Left lung (tissue), 10 donors: ENCODE data around the gene SEC22A. TPM values are rescaled to one million over a fixed set of nuclear protein-coding genes. Genes with fewer than 3 reads are reported as not detected.

Source experiments
- ATAC-seq: fragments of 200-7000 bp; cut with Tn5 transposase; one replicate; pipeline ENCODE4 v1.9.1; 2020; ENCODE audit warnings: moderate library complexity
- DNase-seq, 4 donors: peaks; one replicate each; pipeline ENCODE4 v3.0.0-alpha.2; 2013 to 2020
- H3K27ac ChIP-seq, 2 donors: fragments of 200-600 bp; sonication (generic) in 1 of 2; one replicate each; pipeline versions ENCODE4 v1.5.0 to v1.8.0; 2020 to 2021
- H3K27me3 ChIP-seq, 2 donors: fragments of 200-600 bp; sonication (generic) in 1 of 2; one replicate each; pipeline versions ENCODE4 v1.5.0 to v1.8.0; 2020 to 2021
- H3K36me3 ChIP-seq, 2 donors: fragments of 200-600 bp; sonication (generic) in 1 of 2; one replicate each; pipeline versions ENCODE4 v1.5.0 to v1.8.0; 2020 to 2021
- H3K4me1 ChIP-seq, 2 donors: fragments of 200-600 bp; one replicate each; pipeline ENCODE4 v1.8.0; 2021
- H3K4me3 ChIP-seq, 2 donors: fragments of 200-600 bp; sonication (generic) in 1 of 2; one replicate each; pipeline versions ENCODE4 v1.5.0 to v1.8.0; 2020 to 2021; ENCODE audit warnings: mild to moderate bottlenecking in 1 of 2
- H3K9me3 ChIP-seq, 2 donors: fragments of 200-600 bp; sonication (generic) in 1 of 2; one replicate each; pipeline versions ENCODE4 v1.5.0 to v1.8.0; 2020 to 2021
- intact Hi-C, 2 donors: fragments of 100-400 bp; cut with DNase I; formaldehyde crosslinking; loops; one replicate each; pipeline versions ENCODE4 v1.11.2 to v1.14.2; 2022
- polyA plus RNA-seq, 6 donors: library from polyadenylated mRNA; unstranded; fragments of 120-200 nt; gene quantifications; one replicate each; pipeline ENCODE4 v1.2.1, GENCODE V29; 2013; ENCODE audit not compliant: insufficient read length in 6 of 6
- total RNA-seq, 2 donors: library from RNA; stranded (reverse); fragmentation: NEBNext Ultra II Directional; extraction: Animal tissue kit (Norgen Biotek cat#: 25700); gene quantifications; one replicate each; pipeline ENCODE4 v1.2.1, GENCODE V29; 2021
- TF ChIP-seq, protein P1 (sequence below), 2 donors: fragments of 200-600 bp; sonication (generic) in 1 of 2; IDR thresholded peaks; one replicate each; pipeline versions ENCODE4 v1.5.0 to v1.8.0; 2021; ENCODE audit warnings: antibody characterized with exemption in 2 of 2
- donor health status: DM: no; HTN: yes; CAD: no.
- donor health status: DM: no; HTN: no; CAD: no.

Gene SEC22A
- total and polyA plus RNA-seq, 8 donors = 15.7 to 35.9 (median 27.8) TPM

DNA sequence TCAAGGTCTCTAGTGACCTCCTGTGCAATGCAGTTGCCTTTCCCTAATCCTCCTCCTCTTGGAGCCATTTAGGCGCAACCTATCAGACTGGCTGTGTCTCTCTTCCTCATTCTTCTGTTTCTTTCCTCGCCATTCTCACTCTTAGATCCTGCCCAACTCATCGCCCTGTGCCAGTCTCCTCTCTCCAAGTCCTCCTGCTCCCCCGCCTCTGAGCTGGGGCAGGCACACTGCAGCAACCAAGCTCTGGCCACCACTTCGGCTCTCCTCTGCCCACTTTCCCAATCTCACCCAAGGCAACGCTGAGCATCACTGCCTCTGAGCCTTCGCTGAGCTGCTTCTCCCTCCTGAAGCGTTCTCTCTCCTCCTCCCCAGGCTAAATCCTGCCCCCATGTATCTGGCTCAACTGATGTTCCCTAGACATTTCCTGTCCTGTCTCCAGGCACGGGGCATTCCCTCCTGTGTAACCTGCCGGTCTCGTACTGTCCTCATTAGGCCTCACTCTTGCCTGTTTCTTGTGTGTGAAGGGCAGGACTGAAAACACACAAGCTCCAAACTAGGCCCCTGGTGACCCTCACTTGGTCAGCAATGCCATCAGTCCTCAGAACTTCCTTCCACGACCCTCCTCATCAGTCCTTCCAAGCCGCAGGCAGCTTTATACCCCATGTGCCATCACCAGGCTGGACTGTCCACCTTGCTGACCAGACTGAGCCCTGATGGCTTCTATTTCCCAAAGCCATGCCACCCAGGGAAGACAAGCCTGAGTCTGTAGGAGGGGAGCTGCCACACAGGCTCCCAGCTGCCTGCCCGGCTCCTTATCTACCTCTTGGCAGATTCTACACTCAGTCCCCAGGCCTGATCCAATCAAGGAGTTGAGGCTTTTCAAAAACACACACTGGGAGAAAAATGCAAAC is 85.6 kb downstream of the SEC22A start:
- intact Hi-C loops = no loop called here
- Histone ChIP-seq H3K4me1 (no peaks in the 10 kb centered on the region), H3K27me3 (peaks cover 0 to 2% of the 10 kb centered on the region in 2 donors), H3K36me3 (no peaks in the 10 kb centered on the region), H3K27ac (no peak overlapping the region), H3K9me3 (no peaks in the 10 kb centered on the region), H3K4me3 (no peak overlapping the region)
- DNase-seq = no peak
- no peak for ATAC-seq
- TF ChIP-seq, protein P1, sequence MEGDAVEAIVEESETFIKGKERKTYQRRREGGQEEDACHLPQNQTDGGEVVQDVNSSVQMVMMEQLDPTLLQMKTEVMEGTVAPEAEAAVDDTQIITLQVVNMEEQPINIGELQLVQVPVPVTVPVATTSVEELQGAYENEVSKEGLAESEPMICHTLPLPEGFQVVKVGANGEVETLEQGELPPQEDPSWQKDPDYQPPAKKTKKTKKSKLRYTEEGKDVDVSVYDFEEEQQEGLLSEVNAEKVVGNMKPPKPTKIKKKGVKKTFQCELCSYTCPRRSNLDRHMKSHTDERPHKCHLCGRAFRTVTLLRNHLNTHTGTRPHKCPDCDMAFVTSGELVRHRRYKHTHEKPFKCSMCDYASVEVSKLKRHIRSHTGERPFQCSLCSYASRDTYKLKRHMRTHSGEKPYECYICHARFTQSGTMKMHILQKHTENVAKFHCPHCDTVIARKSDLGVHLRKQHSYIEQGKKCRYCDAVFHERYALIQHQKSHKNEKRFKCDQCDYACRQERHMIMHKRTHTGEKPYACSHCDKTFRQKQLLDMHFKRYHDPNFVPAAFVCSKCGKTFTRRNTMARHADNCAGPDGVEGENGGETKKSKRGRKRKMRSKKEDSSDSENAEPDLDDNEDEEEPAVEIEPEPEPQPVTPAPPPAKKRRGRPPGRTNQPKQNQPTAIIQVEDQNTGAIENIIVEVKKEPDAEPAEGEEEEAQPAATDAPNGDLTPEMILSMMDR (IDR thresholded peaks at IDR 0.05) = no peak

DNA sequence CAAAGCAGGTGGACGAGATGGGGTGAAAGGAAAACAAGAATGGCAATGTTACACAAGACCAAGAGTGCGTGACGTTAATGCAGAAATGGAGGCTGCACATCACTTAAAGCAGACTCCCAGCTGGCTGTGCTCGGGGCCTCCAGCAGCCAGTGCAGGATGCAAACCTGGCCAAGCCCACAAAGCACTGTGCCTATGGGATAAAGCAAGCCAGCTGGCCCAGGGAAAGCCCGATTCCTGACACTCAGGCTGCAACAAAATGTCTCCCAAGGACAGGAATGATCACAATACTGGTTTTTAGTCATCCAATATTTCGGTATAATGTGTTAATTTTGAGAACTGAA is 86.2 kb downstream of the SEC22A start:
- Histone ChIP-seq H3K9me3 (no peaks in the 10 kb centered on the region), H3K36me3 (no peaks in the 10 kb centered on the region), H3K4me1 (no peaks in the 10 kb centered on the region), H3K27ac (no peak overlapping the region), H3K4me3 (no peak overlapping the region), H3K27me3 (peaks cover 0 to 8% of the 10 kb centered on the region in 2 donors)
- intact Hi-C loops = no loop called here
- no peak for DNase-seq
- TF ChIP-seq, protein P1 (IDR thresholded peaks at IDR 0.05) = no peak
- no peak for ATAC-seq

DNA sequence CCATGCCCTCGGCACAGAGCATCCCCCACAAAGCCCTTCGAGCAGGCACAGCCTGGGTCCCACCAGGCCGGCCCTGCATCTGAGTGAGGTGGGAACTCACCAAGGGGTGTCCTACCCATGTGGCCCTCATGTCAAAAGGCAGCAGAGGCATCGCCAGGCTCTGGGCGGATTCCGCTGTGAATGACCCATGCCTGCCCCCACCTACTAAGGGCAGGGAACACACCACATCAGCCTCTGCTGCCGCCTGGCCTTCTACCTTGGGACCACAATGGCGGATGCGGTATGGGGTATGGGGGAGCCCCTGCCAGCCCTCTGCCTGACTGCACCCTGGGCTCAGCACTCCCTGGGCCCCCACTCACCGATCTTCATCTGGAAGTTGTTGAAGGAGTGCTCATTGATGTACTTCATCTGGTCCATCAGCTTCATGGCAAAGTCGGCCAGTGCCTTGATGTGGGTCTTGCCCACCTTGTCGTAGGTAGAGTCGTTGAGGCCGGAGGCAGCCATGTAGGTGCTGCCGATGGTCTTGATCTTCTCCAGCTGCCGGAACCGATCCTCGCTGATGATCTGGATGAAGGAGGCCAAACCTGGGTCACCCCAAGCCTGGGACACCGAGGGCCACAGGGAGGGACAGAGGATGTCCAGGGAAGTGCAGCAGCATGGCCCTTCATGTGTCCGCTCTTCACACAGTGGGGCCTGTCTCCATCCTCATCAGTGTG is 87.8 kb downstream of the SEC22A start:
- H3K27me3 ChIP-seq = peaks cover 0 to 11% of the 10 kb centered on the region in 2 donors
- no peaks in the 10 kb centered on the region for H3K4me1 ChIP-seq
- no peak for ATAC-seq
- H3K9me3 ChIP-seq = no peaks in the 10 kb centered on the region
- TF ChIP-seq, protein P1 (IDR thresholded peaks at IDR 0.05) = no peak
- no peak for DNase-seq
- H3K4me3 ChIP-seq = no peak overlapping the region
- H3K27ac ChIP-seq = no peak overlapping the region
- H3K36me3 ChIP-seq = no peaks in the 10 kb centered on the region
- intact Hi-C loops = no loop called here

DNA sequence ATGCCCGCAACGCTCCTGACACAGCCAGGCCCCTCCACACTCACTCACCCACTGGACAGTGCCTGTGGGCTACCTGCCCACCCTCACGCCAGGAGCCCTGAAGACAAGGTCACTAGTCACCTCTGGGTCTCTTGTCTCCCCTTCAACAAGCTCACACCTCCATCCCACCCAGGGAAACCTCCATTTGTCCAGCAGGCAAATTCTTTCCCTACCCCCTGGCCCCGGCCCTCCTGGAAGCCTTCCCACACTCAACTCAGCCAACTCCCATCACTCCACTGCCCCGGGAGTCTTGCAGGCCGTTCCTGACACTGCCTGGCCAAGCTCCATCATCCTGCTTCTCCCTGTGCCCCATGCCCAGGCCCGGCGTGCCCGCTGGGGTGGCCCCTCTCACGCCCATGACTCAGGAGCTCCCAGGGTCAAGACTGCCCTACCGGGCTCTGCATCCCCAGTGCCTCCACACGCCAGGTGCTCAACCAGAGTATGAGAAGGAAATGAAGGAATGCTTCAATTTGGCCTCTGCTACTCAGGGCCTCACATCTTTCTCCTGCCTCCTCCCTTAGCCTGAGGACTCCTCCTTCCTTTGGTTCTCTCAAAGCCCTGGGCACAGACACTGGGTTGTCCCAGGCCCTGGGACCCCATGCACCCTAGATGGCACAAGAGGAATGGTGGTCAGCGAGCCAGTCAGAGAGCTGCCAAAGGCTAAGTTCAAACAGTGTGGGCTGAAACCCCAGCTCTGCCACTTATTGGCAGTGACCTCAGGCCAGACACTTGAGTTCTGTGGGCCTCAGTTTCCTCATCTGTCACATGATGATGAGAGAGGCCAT is 88.6 kb downstream of the SEC22A start:
- Histone ChIP-seq H3K9me3 (no peaks in the 10 kb centered on the region), H3K36me3 (no peaks in the 10 kb centered on the region), H3K4me3 (no peak overlapping the region), H3K27me3 (peaks cover 0 to 11% of the 10 kb centered on the region in 2 donors), H3K4me1 (no peaks in the 10 kb centered on the region), H3K27ac (no peak overlapping the region)
- intact Hi-C loops = no loop called here
- TF ChIP-seq, protein P1 (IDR thresholded peaks at IDR 0.05) = no peak
- no peak for ATAC-seq
- DNase-seq = no peak
